Myocyte (in vitro differentiated cells): ENCODE results near the gene SNUPN. TPM values are rescaled to one million over a fixed set of nuclear protein-coding genes. Genes with fewer than 3 reads are reported as not detected.

Experiments
- DNase-seq: peaks from one replicate; pipeline ENCODE4 v3.0.0-alpha.2; 2012; ENCODE audit warnings: low read depth
- total RNA-seq: library from RNA; depleted of rRNA; stranded (reverse); fragments of >200 nt; gene quantifications from 2 replicates; pipeline ENCODE4 v1.2.3, GENCODE V29; 2014

Gene SNUPN
- total RNA-seq, 1 donor from 2014 or later, result 33.0 TPM

- no peak for DNase-seq
Observed at GRCh38 chr15:75654201-75654907, 28.8 kb upstream of the SNUPN start.

DNA sequence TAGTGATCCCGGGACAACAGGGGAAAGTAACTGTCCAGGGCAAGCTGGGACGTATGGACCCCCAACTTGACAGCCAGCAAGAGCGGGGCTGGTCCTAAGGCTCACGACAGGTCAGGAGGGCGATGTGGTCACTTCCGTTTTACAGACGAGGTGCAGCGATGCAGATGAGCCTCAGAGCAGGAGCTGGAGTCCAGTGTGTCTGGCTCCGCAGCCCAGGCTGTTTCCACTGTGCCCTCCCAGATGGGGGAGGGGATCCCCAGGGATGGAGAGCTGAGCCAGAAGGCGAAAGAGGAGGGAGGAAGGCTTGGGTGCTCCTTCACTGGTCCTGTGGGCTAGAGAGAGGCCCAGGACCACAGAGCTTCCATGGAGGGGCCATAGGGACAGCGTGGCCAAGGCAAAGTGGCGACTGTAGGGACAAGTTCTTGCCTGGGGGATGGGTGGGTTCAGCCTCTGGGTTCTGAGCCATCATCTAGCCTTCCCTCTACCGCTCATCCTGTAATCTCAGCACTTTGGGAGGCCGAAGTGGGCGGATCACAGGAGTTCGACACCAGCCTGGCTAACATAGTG is 27.9 kb upstream of the SNUPN start:
- DNase-seq, result no peak

- no peak for DNase-seq
Observed at GRCh38 chr15:75651810-75652543, 26.5 kb upstream of the SNUPN start.

DNA sequence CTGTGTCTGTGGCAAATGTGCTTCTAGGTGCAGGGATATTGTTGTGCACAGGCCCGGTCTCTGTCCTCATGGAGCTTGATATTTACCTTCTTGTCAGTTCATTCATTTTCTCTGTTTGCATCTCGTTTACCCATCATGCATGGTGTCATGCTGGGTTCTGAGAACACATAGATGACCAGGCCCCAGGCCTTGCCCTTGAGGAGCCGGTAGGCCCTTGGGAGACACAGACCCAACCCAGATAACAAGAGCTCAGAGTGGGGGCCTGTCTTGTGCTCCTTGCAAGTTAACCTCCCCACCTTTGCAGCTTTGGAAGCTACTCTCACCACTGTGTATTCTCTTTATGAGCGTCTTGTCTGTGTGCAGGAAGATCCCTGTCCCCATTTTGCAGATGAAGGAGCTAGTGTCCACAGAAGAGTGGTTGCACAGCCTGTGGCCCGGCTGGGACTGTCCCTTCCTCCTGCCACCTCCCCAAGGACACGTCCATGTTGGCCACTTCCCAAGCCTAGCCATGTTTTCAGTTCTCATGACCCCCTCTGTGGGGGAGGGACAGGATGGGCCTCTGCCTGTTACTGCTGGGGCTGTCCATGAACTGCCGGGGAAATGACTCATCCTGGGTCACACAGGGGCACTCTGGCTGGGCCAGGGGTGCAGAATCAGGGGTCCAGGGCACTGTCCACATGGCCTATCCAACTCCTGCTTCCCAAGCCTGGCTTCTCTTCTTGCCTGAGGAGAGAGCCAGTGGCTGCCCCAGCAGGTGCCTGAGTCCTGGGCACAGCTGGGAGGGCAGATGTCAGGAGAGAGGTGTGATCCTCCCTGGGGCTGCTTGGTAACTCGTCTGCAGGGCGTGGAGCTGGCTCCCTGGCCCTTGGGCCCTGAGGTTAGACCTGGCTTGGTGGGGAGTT is 25.6 kb upstream of the SNUPN start:
- peak; percentile 44 for DNase-seq

GRCh38 chr15:75649848-75650247 is 24.3 kb upstream of the SNUPN start:
- no peak for DNase-seq

- DNase-seq, result no peak
Observed at GRCh38 chr15:75649045-75649761, 23.7 kb upstream of the SNUPN start.

GRCh38 chr15:75648156-75649000 is 22.9 kb upstream of the SNUPN start:
- peak; percentile 54 for DNase-seq

DNA sequence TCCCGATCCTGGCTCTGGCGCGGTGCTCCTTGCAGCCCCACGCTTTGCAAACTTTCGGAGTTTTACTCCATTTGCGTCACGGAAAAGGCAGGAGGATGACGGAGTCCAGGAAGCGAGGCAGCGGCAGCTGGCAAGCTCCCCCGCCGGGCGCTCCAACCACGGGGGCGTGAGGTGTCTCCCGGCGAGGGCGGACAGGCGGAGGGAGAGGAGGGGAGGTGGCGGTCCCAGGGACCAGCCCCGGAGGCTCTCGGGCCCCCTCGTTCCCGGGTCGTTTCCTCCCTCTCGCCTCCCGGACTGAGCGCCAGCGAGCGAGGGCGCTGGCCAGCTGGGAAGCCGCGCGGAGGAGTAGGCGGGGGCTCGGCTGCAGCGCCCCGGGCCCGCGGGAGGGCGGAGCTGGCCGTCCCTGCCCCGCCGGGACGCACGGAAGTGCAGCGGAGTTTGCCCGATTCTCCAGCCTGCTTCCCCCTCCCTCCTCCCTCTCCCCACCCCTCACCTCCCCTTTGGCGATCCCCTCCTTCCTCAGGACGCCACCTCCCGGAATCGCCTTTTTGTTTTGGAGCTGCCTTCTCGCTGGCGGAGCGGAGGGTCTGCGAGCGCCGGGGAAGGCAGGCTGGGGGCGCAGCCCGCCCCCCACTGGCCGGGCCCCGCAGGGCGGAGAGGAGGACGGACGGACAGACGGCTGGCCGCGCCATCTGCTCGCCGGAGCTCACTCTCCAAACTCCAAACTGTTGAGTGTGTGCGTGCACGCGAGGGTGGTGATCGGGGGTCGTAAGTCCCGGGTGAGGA is 22.0 kb upstream of the SNUPN start, which contains the start of gene SNX33:
Gene SNX33 (plus strand): TSS at position 543 of the 786 bp plus-strand sequence. CDS start 1,191 bp downstream, outside the sequence.
- peak; percentile 88 for DNase-seq

DNA sequence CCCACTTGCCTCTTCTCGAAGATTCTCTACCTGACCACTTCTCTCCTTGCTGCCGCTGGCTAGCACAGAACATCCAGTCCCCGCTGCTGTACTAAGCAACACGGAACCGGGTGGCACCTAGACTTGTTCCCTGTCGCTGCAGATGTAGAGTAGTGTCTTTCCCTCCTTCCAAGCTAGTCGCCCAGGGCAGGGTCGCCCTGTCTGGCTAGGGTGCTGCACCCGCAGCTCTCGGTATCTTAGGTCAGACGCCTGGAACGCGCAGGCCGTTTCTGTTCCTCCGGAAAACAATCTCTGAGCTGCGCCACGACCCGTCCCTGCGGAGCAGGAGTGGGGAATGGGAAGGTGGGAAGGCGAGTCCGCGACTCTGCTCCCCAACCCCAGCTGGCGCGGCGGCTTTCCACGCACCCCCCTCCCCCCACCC is 21.4 kb upstream of the SNUPN start:
- DNase-seq, result no peak

- DNase-seq, result no peak
Observed at GRCh38 chr15:75646112-75646943, 20.8 kb upstream of the SNUPN start.

GRCh38 chr15:75644376-75644775 is 18.9 kb upstream of the SNUPN start:
- no peak for DNase-seq

DNA sequence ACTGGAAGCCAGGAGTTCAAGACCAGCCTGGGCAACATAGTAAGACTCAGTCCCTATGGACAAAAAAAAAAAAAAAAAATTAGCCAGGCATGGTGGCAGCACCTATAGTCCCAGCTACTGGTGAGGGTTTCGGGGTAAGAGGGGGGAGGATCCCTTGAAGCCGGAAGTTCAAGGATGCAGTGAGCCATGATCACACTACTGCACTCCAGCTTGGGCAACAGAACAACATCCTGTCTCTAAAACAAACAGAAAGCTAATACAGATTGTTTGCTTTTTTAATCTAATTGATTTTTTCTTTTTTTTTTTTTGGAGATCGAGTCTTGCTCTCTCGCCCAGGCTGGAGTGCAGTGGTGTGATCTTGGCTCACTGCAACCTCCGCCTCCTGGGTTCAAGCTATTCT is 16.1 kb upstream of the SNUPN start:
- no peak for DNase-seq

DNA sequence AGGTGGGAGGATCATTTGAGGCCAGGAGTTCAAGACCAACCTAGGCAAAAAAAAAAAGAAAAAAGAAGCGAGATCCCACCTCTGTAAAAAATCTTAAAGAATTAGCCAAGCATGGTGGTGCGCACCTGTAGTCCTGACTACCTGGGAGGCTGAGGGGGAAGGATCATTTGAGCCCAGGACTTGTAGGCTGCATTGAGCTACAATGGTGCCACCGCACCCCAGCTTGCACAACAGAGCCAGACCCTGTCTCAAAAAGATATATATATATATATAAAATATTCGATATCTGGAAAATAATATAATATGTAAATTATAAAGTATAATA is 15.6 kb upstream of the SNUPN start:
- no peak for DNase-seq

DNA sequence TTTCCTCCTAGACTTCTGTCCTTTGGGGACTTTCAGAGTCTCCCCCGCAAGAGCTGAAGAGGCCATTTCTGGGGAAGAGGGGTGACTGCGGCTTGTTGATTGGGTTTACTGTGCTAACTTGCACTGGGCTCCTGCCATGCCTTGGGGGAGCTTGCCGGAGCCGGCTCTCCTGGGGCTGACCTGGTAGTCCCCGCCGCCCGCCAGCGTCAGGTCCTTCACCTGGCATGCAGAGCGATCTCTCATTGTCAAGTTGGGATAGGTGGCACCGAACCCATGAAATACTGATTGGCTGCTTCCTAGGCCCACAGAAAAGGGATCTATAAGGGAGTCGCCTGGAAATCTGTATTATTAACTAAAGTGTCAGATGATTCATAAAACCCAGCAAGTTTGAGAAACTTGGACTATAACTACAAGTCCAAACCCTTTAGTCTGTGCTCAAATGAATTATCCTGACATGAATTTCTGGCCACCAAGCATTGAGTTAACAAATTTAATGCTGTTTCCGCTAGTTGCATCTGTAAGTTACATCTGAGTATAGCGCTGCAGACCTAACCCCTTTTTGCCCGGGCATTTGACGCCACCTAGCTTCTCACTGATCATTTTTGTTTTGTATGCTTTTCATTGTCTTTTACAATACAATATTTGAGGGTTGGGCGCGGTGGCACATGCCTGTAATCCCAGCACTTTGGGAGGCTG is 15.1 kb upstream of the SNUPN start:
- peak; percentile 39 for DNase-seq

GRCh38 chr15:75639709-75640482 is 14.4 kb upstream of the SNUPN start, which contains the start of gene IMP3:
TSS of gene IMP3 (minus strand) at chr15:75640224. CDS start at chr15:75640168, 56 bp downstream.
- peak; percentile 99 for DNase-seq

DNA sequence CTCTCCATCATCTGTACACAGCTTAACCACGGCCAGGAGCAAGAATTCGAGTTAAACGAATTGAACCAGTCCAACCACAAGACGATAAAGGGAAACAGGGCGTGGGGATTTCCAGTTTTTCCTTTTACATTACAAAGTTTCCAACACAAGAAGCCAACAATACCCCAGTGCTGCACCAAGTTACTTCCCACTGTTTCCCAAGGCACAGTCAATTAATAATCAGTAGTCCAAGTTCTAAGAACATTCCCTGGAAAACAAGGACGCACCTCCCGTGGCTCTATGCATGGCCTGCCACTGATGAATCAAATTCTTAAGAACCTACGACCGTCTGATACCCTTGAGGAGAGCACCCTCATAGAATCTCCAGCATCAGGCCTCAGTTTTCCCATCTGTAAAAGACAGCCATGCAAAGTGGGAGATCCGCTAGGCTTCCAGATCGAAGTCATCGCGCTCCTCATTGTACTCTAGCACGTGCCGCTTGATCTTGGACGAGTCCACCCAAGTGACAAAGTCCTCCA is 13.7 kb upstream of the SNUPN start:
- DNase-seq, result no peak
